ENCODE data around the gene BPIFB1. TPM values are rescaled to one million over a fixed set of nuclear protein-coding genes. Genes with fewer than 3 reads are reported as not detected.

The BPIFB1 gene
- total RNA-seq, 4 donors from 2014 or later: 0.21 TPM; not detected in 3

DNA sequence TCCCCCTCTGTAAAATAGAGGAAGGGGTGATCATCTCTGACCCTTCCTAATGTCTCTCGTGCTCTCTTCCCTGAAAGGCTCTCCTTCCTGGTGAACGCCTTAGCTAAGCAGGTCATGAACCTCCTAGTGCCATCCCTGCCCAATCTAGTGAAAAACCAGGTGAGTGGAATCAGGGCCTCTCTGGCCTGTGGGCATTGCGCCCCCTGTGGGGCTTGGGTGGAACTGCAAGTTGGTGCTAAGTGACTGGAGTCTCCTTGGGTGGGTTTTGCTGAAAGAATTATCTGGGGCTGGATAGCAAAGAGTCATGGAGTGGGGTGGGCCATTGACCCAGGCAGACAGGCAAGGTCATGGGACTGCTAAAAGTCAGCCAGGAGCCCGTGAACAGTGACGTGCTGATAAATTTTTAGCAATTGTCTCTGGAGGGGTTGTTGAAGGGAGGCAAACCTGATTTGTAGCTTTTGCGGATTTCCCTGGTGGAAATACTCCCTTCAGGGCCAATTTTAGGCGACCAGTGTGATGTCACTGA, 8.9 kb downstream of the BPIFB1 start:
- Histone ChIP-seq H3K4me3 (no peak overlapping the region), H3K4me1 (no peaks in the 10 kb centered on the region), H3K9me3 (no peaks in the 10 kb centered on the region), H3K27me3 (peaks cover 0 to 6% of the 10 kb centered on the region in 2 donors), H3K36me3 (no peaks in the 10 kb centered on the region), H3K27ac (no peak overlapping the region)
- no peak for DNase-seq
- intact Hi-C loops (cut with DNase I; ENCODE audit: low total_unique reads): no loop called here
- no peak for TF ChIP-seq POLR2A (IDR thresholded peaks at IDR 0.05)
- TF ChIP-seq CTCF (IDR thresholded peaks at IDR 0.05): peak; percentile 12 to 45 (median 36)

- Histone ChIP-seq H3K4me1 (no peaks in the 10 kb centered on the region), H3K4me3 (no peak overlapping the region), H3K27ac (no peak overlapping the region), H3K9me3 (no peaks in the 10 kb centered on the region), H3K27me3 (peaks cover 0 to 6% of the 10 kb centered on the region in 2 donors), H3K36me3 (no peaks in the 10 kb centered on the region)
- intact Hi-C loops (cut with DNase I; ENCODE audit: low total_unique reads): no loop called here
- TF ChIP-seq POLR2A (IDR thresholded peaks at IDR 0.05): no peak
- no peak for TF ChIP-seq CTCF (IDR thresholded peaks at IDR 0.05)
- DNase-seq: no peak
Measured at GRCh38 chr20:33296206-33296605, 13.2 kb downstream of the BPIFB1 start.

- Histone ChIP-seq H3K9me3 (no peaks in the 10 kb centered on the region), H3K27ac (no peak overlapping the region), H3K4me1 (no peaks in the 10 kb centered on the region), H3K36me3 (no peaks in the 10 kb centered on the region), H3K27me3 (no peaks in the 10 kb centered on the region), H3K4me3 (no peak overlapping the region)
- DNase-seq: no peak
- intact Hi-C loops (cut with DNase I; ENCODE audit: low total_unique reads): no loop called here
- TF ChIP-seq CTCF (IDR thresholded peaks at IDR 0.05): no peak
- no peak for TF ChIP-seq POLR2A (IDR thresholded peaks at IDR 0.05)
Measured at GRCh38 chr20:33298391-33298790, 15.4 kb downstream of the BPIFB1 start.

GRCh38 chr20:33299111-33299603, 16.1 kb downstream of the BPIFB1 start:
- intact Hi-C loops (cut with DNase I; ENCODE audit: low total_unique reads): no loop called here
- TF ChIP-seq CTCF (IDR thresholded peaks at IDR 0.05): peak; percentile 55 to 63 (median 59)
- no peak for TF ChIP-seq POLR2A (IDR thresholded peaks at IDR 0.05)
- H3K9me3 ChIP-seq: no peaks in the 10 kb centered on the region
- peak; percentile 18 to 39 for DNase-seq
- H3K4me1 ChIP-seq: no peaks in the 10 kb centered on the region
- no peak overlapping the region for H3K27ac ChIP-seq
- no peak overlapping the region for H3K4me3 ChIP-seq
- no peaks in the 10 kb centered on the region for H3K36me3 ChIP-seq
- no peaks in the 10 kb centered on the region for H3K27me3 ChIP-seq

- H3K9me3 ChIP-seq: no peaks in the 10 kb centered on the region
- no peak for DNase-seq
- intact Hi-C loops (cut with DNase I; ENCODE audit: low total_unique reads): no loop called here
- H3K27me3 ChIP-seq: no peaks in the 10 kb centered on the region
- H3K27ac ChIP-seq: no peak overlapping the region
- H3K4me1 ChIP-seq: no peaks in the 10 kb centered on the region
- no peak overlapping the region for H3K4me3 ChIP-seq
- no peaks in the 10 kb centered on the region for H3K36me3 ChIP-seq
- TF ChIP-seq POLR2A (IDR thresholded peaks at IDR 0.05): no peak
- no peak for TF ChIP-seq CTCF (IDR thresholded peaks at IDR 0.05)
Measured at GRCh38 chr20:33301192-33301930, 18.3 kb downstream of the BPIFB1 start.
